IPS-20b (cell line): ENCODE measurements around the gene BORA.
"Not testable (repeated sequence)": the region's sequence is repeated elsewhere in the genome, so short reads cannot be mapped to it uniquely, and the experiment has no call there.

Experiments used
- H3K27ac ChIP-seq: one replicate; pipeline ENCODE4 v1.5.1; 2013; ENCODE audit warnings: low read length
- H3K27me3 ChIP-seq: 2 replicates; pipeline ENCODE4 v1.6.1; 2013; ENCODE audit warnings: mild to moderate bottlenecking, low read length, inconsistent platforms; ENCODE audit not compliant: insufficient read depth
- H3K36me3 ChIP-seq: 2 replicates; pipeline ENCODE4 v1.6.1; 2013; ENCODE audit warnings: low read depth, mild to moderate bottlenecking, inconsistent platforms, low read length, moderate library complexity; ENCODE audit not compliant: insufficient read depth
- H3K4me1 ChIP-seq: 2 replicates; pipeline ENCODE4 v1.6.1; 2013; ENCODE audit warnings: mild to moderate bottlenecking, control low read depth, inconsistent platforms, low read length, moderate library complexity; ENCODE audit not compliant: insufficient read depth
- H3K4me3 ChIP-seq: 2 replicates; pipeline ENCODE4 v1.5.1; 2013; ENCODE audit warnings: mild to moderate bottlenecking, low read length, inconsistent platforms
- H3K9ac ChIP-seq: 2 replicates; pipeline ENCODE4 v1.6.1; 2013; ENCODE audit warnings: low read depth, mild to moderate bottlenecking, inconsistent platforms, low read length, moderate library complexity
- H3K9me3 ChIP-seq: 2 replicates; pipeline ENCODE4 v1.6.1; 2013; ENCODE audit warnings: mild to moderate bottlenecking, low read depth, low read length, inconsistent platforms; ENCODE audit not compliant: insufficient read depth

BORA gene

GRCh38 chr13:72774019-72774418, 46.3 kb downstream of the BORA start:
- Histone ChIP-seq H3K4me1 (no peaks in the 10 kb centered on the region), H3K9ac (no peak overlapping the region), H3K27me3 (no peaks in the 10 kb centered on the region), H3K9me3 (no peaks in the 10 kb centered on the region), H3K27ac (no peak overlapping the region), H3K36me3 (peaks cover 99% of the 10 kb centered on the region), H3K4me3 (no peak overlapping the region)

GRCh38 chr13:72781451-72782439, 54.0 kb downstream of the BORA start, which contains the start of the genes DIS3 and PIBF1:
DIS3 (minus strand) TSS chr13:72781900; CDS start chr13:72781832, 68 bp downstream.
PIBF1 (plus strand) TSS chr13:72782133; CDS start chr13:72783470, 1,337 bp downstream.
- H3K36me3 ChIP-seq = peaks cover 38% of the 10 kb centered on the region
- H3K9ac ChIP-seq = peak within 1 kb of the TSS; percentile 95
- H3K27me3 ChIP-seq = no peaks in the 10 kb centered on the region
- H3K27ac ChIP-seq = peak within 1 kb of the TSS; percentile 65
- H3K4me1 ChIP-seq = peaks cover 12% of the 10 kb centered on the region
- no peaks in the 10 kb centered on the region for H3K9me3 ChIP-seq
- H3K4me3 ChIP-seq = peak within 1 kb of the TSS; percentile 95

GRCh38 chr13:72782717-72783116, 55.0 kb downstream of the BORA start:
- Histone ChIP-seq H3K27ac (no peak overlapping the region), H3K36me3 (peaks cover 28% of the 10 kb centered on the region), H3K4me3 (peak overlapping the region; percentile 95), H3K9ac (peak overlapping the region; percentile 95; the same call in 1 of the 2 replicates), H3K9me3 (no peaks in the 10 kb centered on the region), H3K27me3 (no peaks in the 10 kb centered on the region), H3K4me1 (peaks cover 12% of the 10 kb centered on the region)

GRCh38 chr13:72784679-72785078, 57.0 kb downstream of the BORA start:
- H3K27me3 ChIP-seq, H3K27ac ChIP-seq, H3K36me3 ChIP-seq, H3K9ac ChIP-seq, H3K9me3 ChIP-seq, H3K4me3 ChIP-seq: not testable (repeated sequence)
- H3K4me1 ChIP-seq = peaks cover 12% of the 10 kb centered on the region

- Histone ChIP-seq H3K4me3 (no peak overlapping the region), H3K27ac (no peak overlapping the region), H3K36me3 (peaks cover 27% of the 10 kb centered on the region), H3K9me3 (no peaks in the 10 kb centered on the region), H3K27me3 (no peaks in the 10 kb centered on the region), H3K9ac (no peak overlapping the region), H3K4me1 (no peaks in the 10 kb centered on the region)
Observed at GRCh38 chr13:72788831-72789230, 61.1 kb downstream of the BORA start.

GRCh38 chr13:72792640-72793039, 64.9 kb downstream of the BORA start:
- Histone ChIP-seq H3K4me3 (no peak overlapping the region), H3K36me3 (peaks cover 42% of the 10 kb centered on the region), H3K27ac (no peak overlapping the region), H3K9ac (no peak overlapping the region), H3K27me3 (no peaks in the 10 kb centered on the region), H3K9me3 (no peaks in the 10 kb centered on the region), H3K4me1 (no peaks in the 10 kb centered on the region)

- Histone ChIP-seq H3K27ac (no peak overlapping the region), H3K9me3 (no peaks in the 10 kb centered on the region), H3K4me1 (no peaks in the 10 kb centered on the region), H3K36me3 (peaks cover 44% of the 10 kb centered on the region), H3K27me3 (no peaks in the 10 kb centered on the region), H3K9ac (no peak overlapping the region), H3K4me3 (no peak overlapping the region)
Observed at GRCh38 chr13:72798817-72799216, 71.1 kb downstream of the BORA start.

GRCh38 chr13:72804301-72804700, 76.6 kb downstream of the BORA start:
- Histone ChIP-seq H3K36me3 (peaks cover 19% of the 10 kb centered on the region; the same call in 1 of the 2 replicates), H3K4me3 (no peak overlapping the region), H3K4me1 (no peaks in the 10 kb centered on the region), H3K9ac (no peak overlapping the region), H3K27me3 (no peaks in the 10 kb centered on the region), H3K27ac (no peak overlapping the region), H3K9me3 (no peaks in the 10 kb centered on the region)
